Left lobe of liver (tissue), 2 donors: ENCODE measurements around the gene NUP153. TPM values are rescaled to one million over a fixed set of nuclear protein-coding genes. Genes with fewer than 3 reads are reported as not detected.
"Not testable (repeated sequence)": the region's sequence is repeated elsewhere in the genome, so short reads cannot be mapped to it uniquely, and the experiment has no call there.

Experiments used
- ATAC-seq: fragments of 200-7000 bp; cut with Tn5 transposase; one replicate; pipeline ENCODE4 v1.9.1; 2020; ENCODE audit warnings: mild to moderate bottlenecking, moderate library complexity
- DNase-seq: peaks from one replicate; pipeline ENCODE4 v3.0.0-alpha.2; 2020; ENCODE audit warnings: low spot score
- total RNA-seq: library from RNA; stranded (reverse); gene quantifications from one replicate; pipeline ENCODE4 v1.2.1, GENCODE V29; 2021
- donor health status: DM: no; HTN: no; CAD: no; lungs with moderate emphysema.
- donor health status: DM: no; HTN: yes; CAD: no.

Gene NUP153
- total RNA-seq, 1 donor from 2014 or later: 13.5 TPM

DNA sequence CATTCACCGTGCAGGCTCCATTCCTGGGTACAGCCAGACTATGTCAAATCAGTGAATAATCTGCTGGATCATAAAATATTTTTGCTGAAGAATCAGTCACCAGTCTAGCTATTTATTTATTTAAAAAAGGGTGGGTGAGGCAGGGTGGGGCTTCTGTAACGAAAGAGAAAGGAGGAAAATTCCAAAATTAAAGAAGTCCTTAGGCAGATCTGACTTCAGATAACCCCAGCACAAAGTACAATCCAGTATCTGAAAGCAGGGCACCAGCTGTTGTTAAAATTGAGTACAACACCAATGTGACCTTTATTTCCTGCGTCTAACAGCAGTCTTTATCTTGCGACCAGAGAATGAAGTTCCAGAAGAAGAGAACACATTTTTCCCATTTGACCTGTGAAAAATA lies 90.9 kb downstream of the NUP153 start:
- ATAC-seq (peak; percentile 69), DNase-seq (no peak)

DNA sequence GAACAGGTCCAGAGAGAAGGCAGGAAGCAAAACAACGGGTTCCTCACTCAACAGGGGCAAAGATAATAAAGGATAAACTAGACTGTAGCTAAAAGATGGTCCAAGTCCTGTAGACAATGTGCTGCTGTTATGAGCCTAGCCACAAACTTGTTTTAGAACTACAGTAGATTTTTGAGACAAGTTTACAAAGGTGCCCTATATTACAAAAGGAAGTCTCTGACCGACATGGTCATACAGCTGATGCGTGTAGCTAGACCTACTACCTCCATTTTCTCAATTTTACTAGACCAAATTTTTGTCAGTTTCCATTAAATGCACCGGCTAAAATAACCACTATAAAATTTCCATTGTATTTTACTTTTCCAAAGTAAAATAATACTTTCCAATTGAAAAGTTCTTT lies 94.7 kb downstream of the NUP153 start:
- DNase-seq (no peak), ATAC-seq (no peak)

GRCh38 chr6:17610835-17611234 lies 95.9 kb downstream of the NUP153 start:
- ATAC-seq: peak; percentile 82
- DNase-seq: no peak

- peak; percentile 78 for DNase-seq
- ATAC-seq: peak; percentile 80
These were observed 100.1 kb downstream of the NUP153 start for GRCh38 chr6:17606606-17607005.

- no peak for DNase-seq
- peak; percentile 23 for ATAC-seq
These were observed 103.8 kb downstream of the NUP153 start for GRCh38 chr6:17602888-17603287.

DNA sequence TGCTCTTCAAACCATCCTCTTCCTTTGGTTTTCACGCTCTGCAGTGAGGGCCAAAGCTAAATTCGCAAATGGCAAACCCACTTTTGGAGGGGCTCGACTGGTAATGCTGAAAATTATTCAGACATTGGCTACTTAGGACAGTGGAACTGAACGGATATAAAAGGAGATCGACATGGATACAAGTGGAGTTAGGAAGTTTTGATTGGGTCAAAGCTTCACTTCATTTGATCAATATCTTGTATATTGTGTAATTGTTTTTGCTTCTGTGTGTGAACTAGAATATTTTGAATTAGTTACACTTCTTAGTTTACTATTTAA lies 105.4 kb downstream of the NUP153 start:
- ATAC-seq: peak; percentile 9
- DNase-seq: no peak

GRCh38 chr6:17600527-17601385 lies 106.0 kb downstream of the NUP153 start:
- DNase-seq: peak; percentile 66
- peak; percentile 63 for ATAC-seq

DNA sequence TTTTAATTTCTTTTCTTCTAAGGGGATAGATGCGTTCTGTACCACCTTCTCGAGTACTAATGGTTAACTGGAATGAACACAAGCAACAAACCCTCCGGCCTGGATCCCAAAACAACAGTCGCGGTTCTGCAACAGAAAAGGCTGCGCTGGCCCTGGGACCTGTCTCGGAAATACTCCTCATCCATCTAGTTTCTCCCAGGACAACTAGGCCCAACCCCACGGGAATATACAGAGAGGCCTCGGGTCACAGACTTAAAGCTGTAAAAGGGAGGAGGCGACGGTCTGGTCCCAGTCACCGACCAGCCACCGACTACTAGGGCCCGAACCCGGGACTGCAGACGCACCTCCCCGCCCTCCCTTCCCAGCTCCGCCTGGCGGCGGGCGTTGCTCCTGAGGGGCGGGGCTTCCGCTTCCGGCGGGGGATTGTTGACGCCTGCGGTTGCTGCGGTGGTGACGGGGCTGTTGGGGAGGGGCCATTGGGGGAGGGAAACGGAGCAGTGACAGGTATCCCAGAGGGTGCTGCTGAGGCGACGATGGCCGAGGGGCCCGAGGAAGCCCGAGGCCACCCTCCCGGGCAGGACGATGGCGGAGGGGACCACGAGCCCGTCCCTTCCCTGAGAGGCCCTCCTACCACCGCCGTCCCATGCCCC lies 106.7 kb downstream of the NUP153 start, which contains the start of gene FAM8A1:
Gene FAM8A1, plus strand, starts transcription at position 426 of the 650 bp plus-strand sequence. Its CDS starts 108 bp downstream, at position 534.
- peak; percentile 98 for DNase-seq

DNA sequence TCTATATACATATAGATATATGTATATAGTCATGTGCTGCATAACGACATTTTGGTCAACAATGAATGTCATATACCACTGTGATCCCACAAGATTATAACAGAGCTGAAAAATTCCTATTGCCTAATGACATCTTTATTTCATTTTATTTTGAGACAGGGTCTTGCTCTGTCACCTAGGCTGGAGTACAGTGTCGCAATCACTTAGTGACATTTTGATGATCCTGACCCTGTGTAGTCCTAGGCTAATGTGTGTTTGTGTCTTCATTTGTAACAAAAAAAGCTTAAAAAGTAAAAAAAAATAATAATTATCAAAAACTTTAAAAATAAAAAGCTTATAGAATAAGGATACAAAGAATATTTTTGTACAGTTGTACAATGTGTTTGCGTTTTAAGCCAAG lies 110.6 kb downstream of the NUP153 start:
- no peak for DNase-seq
- no peak for ATAC-seq

More for the DNA sequence above, 106.7 kb downstream of the NUP153 start, which contains the start of gene FAM8A1:
- ATAC-seq: peak; percentile 92

DNA sequence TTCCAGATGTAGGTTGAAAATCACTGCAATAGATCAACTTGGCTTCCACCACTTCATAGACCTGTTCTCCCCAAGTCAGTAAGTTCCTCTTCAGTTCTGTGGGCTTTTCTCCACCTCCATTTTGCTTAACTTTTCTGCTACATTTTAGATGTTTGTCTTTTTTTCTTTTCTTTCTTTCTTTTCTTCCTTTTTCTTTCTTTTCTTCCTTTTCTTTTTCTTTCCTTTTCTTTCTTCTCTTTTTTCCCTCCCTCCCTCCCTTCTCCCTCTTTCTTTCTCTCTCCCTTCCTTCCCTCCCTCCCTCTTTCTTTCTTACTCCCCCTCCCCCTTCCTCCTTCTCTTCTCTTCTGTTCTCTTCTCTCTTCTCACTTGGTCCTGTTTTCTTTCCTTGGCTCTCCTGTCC lies 113.5 kb downstream of the NUP153 start:
- DNase-seq (no peak), ATAC-seq (no peak)

DNA sequence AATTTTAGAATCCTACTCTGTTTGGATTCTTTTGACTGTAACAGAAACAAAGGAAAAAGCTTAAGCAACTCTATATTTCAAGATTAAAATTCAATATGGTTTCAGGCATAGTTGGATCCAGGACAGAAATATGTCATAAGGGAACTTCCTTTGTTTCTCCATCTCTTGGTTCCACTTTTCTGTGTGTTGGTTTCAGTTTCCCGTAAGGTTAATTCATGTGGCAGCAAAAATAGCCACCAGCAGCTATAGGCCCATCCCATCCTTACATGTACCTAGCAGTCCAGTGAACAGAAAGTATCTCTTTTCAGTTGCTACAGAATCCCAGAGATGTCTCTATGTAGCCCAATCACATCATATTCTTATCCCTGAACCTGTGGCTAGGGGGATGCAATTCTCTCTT lies 115.4 kb downstream of the NUP153 start:
- DNase-seq (no peak), ATAC-seq (no peak)

GRCh38 chr6:17589406-17590096 lies 117.2 kb downstream of the NUP153 start:
- ATAC-seq (no peak), DNase-seq (no peak)

GRCh38 chr6:17588011-17588410 lies 118.7 kb downstream of the NUP153 start:
- no peak for ATAC-seq
- no peak for DNase-seq

DNA sequence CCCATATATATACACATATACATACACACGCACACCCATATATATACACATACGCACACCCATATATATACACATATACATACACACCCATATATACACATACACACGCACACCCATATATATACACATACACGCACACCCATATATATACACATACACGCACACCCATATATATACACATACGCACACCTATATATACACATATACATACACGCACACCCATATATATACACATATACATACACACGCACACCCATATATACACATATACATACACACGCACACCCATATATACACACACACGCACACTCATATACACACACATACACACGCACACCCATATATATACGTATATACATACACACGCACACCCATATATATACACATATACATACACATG lies 120.1 kb downstream of the NUP153 start:
- not testable (repeated sequence) for ATAC-seq, DNase-seq

GRCh38 chr6:17585766-17586490 lies 120.8 kb downstream of the NUP153 start:
- DNase-seq: no peak
- peak; percentile 63 for ATAC-seq

GRCh38 chr6:17584241-17584803 lies 122.4 kb downstream of the NUP153 start:
- peak; percentile 90 for ATAC-seq
- DNase-seq: no peak

GRCh38 chr6:17583811-17584210 lies 122.9 kb downstream of the NUP153 start:
- ATAC-seq (peak; percentile 14), DNase-seq (no peak)

DNA sequence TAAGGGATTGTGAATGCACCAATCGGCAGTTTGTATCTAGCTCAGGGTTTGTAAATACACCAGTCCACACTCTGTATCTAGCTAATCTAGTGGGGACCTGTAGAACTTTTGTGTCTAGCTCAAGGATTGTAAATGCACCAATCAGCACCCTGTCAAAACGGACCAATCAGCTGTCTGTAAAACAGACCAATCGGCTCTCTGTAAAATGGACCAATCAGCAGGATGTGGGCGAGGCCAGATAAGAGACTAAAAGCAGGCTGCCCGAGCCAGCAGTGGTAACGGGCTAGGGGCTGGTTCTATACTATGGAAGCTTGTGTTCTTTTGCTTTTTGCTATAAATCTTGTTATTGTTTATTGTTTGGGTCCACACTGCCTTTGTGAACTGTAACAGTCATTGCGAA lies 125.4 kb downstream of the NUP153 start:
- not testable (repeated sequence) for DNase-seq, ATAC-seq

GRCh38 chr6:17580518-17581048 lies 126.1 kb downstream of the NUP153 start:
- ATAC-seq (peak; percentile 71), DNase-seq (no peak)

- no peak for ATAC-seq
- DNase-seq: no peak
These were observed 129.7 kb downstream of the NUP153 start for GRCh38 chr6:17577059-17577458.
